HUES6 (cell line): ENCODE results near the gene CBLC.
"Not testable (repeated sequence)": the region's sequence is repeated elsewhere in the genome, so short reads cannot be mapped to it uniquely, and the experiment has no call there.

ENCODE experiments used
- H3K27ac ChIP-seq: 2 replicates; pipeline ENCODE4 v1.7.0; 2013; ENCODE audit warnings: low read depth, mild to moderate bottlenecking, low read length, inconsistent platforms
- H3K27me3 ChIP-seq: 2 replicates; pipeline ENCODE4 v1.6.1; 2013; ENCODE audit warnings: low read length; ENCODE audit not compliant: control insufficient read depth, insufficient read depth
- H3K36me3 ChIP-seq: 2 replicates; pipeline ENCODE4 v1.6.1; 2013; ENCODE audit warnings: low read length; ENCODE audit not compliant: control insufficient read depth, insufficient read depth
- H3K4me1 ChIP-seq: 2 replicates; pipeline ENCODE4 v1.6.1; 2013; ENCODE audit warnings: low read length; ENCODE audit not compliant: control insufficient read depth, insufficient read depth
- H3K4me3 ChIP-seq: 2 replicates; pipeline ENCODE4 v1.5.1; 2013; ENCODE audit warnings: low read depth, low read length
- H3K9ac ChIP-seq: one replicate; pipeline ENCODE4 v1.6.1; 2013; ENCODE audit warnings: mild to moderate bottlenecking, low read length
- H3K9me3 ChIP-seq: 2 replicates; pipeline ENCODE4 v1.6.1; 2013; ENCODE audit warnings: low read depth, low read length; ENCODE audit not compliant: control insufficient read depth, insufficient read depth

CBLC gene

GRCh38 chr19:44770550-44771257, 7.0 kb upstream of the CBLC start:
- Histone ChIP-seq H3K27me3 (no peaks in the 10 kb centered on the region), H3K27ac (no peak overlapping the region), H3K9me3 (peaks cover 9% of the 10 kb centered on the region), H3K4me3 (no peak overlapping the region), H3K9ac (no peak overlapping the region), H3K36me3 (no peaks in the 10 kb centered on the region), H3K4me1 (0 out of 2 replicates have a peak, but pooled peaks cover 3% of the 10 kb centered on the region)

DNA sequence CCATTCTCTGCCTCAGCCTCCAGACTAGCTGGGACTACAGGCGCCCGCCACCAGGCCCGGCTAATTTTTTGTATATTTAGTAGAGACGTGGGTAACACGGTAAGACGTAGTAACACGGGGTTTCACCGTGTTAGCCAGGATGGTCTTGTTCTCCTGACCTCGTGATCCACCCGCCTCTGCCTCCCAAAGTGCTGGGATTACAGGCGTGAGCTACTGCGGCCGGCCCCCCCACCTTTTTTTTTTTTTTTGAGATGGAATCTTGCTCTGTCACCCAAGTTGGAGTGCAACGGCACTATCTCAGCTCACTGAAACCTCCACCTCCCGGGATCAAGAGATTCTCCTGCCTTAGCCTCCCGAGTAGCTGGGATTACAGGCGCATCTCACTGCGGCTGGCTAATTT, 5.5 kb upstream of the CBLC start:
- not testable (repeated sequence) for H3K4me1 ChIP-seq, H3K9ac ChIP-seq, H3K27me3 ChIP-seq, H3K27ac ChIP-seq, H3K4me3 ChIP-seq, H3K36me3 ChIP-seq, H3K9me3 ChIP-seq

GRCh38 chr19:44772959-44773358, 4.7 kb upstream of the CBLC start:
- no peak overlapping the region for H3K9ac ChIP-seq
- H3K9me3 ChIP-seq = peaks cover 6% of the 10 kb centered on the region
- H3K27me3 ChIP-seq = no peaks in the 10 kb centered on the region
- no peaks in the 10 kb centered on the region for H3K36me3 ChIP-seq
- no peak overlapping the region for H3K27ac ChIP-seq
- no peak overlapping the region for H3K4me3 ChIP-seq
- H3K4me1 ChIP-seq = peaks cover 9% of the 10 kb centered on the region; the same call in 1 of the 2 replicates

DNA sequence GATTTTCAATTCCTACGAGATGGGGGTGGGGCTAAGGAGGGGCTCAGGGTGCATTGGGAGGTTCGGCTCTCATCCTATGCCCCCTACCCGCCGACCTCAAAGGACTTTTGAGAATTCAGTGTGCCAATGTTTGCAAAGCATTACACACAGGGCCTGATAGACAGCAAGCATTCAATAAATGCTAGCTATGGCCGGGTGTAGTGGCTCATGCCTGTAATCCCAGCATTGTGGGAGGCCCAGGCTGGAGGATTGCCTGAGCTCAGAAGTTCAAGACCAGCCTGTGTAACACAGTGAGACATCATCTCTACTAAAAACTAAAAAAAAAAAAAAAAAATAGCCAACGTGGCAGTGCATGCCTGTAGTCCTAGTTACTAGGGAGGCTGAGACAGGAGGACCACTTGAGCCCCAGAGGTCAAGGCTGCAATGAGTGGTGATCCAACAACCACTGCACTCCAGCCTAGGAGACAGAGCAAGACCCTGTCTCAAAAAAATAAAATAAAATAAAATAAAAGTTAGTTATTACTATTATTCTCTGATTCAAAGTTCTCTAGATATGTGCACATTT, 1.9 kb upstream of the CBLC start:
- no peaks in the 10 kb centered on the region for H3K36me3 ChIP-seq
- no peaks in the 10 kb centered on the region for H3K9me3 ChIP-seq
- no peak overlapping the region for H3K27ac ChIP-seq
- no peak overlapping the region for H3K4me3 ChIP-seq
- H3K4me1 ChIP-seq = peaks cover 9% of the 10 kb centered on the region; the same call in 1 of the 2 replicates
- no peaks in the 10 kb centered on the region for H3K27me3 ChIP-seq
- no peak overlapping the region for H3K9ac ChIP-seq

DNA sequence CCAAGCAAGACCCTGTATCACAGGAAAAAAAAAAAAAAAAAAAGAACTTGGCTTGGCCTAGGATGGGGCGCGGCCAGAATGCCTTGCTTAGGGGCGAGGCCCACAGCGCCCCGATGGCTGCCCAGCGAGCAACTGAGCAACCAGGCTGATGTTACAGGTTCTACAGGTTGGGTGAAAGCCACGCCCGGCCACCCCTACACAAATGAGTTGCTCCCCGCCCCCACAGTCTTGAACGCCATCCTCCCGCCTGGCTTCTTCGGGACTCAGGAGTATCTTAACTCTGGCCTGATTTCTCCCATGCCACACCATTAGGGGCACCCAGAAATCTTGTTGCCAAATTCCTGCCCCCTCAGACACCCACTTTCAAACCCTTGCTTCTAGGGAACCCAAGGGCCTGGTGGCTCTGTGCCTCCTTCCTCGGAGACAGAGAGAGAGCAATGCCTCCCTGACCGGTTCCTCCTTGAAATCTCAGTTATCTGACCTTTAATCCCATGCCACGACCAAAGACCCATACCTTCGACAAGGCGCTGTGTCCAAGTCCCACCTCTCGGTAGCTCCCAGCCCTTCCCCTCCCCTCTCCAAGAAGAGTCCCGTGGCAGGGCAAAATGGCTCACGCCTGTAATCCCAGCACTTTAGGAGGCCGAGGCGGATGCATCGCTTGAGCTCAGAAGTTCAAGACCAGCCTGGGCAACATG, 1.1 kb upstream of the CBLC start:
- H3K27me3 ChIP-seq = no peaks in the 10 kb centered on the region
- peaks cover 6% of the 10 kb centered on the region; the same call in 1 of the 2 replicates for H3K4me1 ChIP-seq
- no peak overlapping the region for H3K4me3 ChIP-seq
- H3K9ac ChIP-seq = no peak overlapping the region
- no peaks in the 10 kb centered on the region for H3K9me3 ChIP-seq
- H3K27ac ChIP-seq = no peak overlapping the region
- H3K36me3 ChIP-seq = no peaks in the 10 kb centered on the region

DNA sequence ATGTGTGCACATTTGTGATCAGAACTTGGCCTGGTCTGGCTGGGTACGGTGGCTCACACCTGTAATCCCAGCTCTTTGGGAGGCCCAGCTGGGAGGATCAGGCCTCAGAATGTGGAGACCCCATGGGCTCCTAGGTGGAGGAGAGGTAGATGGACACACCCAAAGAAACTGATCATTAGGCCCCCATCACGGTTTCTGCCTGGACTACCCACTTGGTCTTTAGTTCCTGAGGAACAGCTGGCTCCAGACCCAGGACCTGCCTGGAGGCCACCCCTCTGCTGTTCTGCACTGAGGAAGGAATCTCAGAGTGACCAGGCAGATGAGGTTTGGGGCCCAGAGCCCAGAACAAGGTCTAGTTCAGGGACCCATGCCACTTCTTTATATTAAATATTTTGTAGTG, 1.5 kb downstream of the CBLC start:
- Histone ChIP-seq H3K27ac (no peak overlapping the region), H3K36me3 (no peaks in the 10 kb centered on the region), H3K4me3 (no peak overlapping the region), H3K27me3 (no peaks in the 10 kb centered on the region), H3K9me3 (no peaks in the 10 kb centered on the region), H3K4me1 (peaks cover 6% of the 10 kb centered on the region; the same call in 1 of the 2 replicates), H3K9ac (no peak overlapping the region)

- not testable (repeated sequence) for H3K4me1 ChIP-seq, H3K36me3 ChIP-seq, H3K4me3 ChIP-seq, H3K27me3 ChIP-seq, H3K9me3 ChIP-seq, H3K9ac ChIP-seq, H3K27ac ChIP-seq
Measured at GRCh38 chr19:44781694-44782093, 4.0 kb downstream of the CBLC start.

DNA sequence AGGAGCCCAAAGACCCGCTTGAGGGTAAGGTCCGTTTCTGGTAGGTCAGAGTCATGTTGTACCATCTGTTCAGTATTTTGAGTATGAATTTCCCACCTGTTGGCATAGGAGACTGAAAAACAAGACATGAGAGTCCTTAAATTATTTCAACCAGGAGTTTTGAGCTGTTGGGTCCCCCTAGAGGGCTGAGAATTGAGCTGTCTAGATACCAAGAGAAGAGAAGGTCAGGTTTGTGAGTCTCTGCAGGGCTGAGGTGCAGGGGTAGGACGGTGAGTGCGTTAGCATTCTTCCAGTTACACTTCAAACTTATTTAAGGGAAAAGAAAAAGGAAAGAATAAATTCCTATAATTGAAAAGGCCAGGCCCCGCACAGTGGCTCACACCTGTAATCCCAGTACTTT, 5.0 kb downstream of the CBLC start:
- no peaks in the 10 kb centered on the region for H3K4me1 ChIP-seq
- no peak overlapping the region for H3K27ac ChIP-seq
- H3K27me3 ChIP-seq = no peaks in the 10 kb centered on the region
- H3K4me3 ChIP-seq = no peak overlapping the region
- no peaks in the 10 kb centered on the region for H3K9me3 ChIP-seq
- H3K36me3 ChIP-seq = peaks cover 9% of the 10 kb centered on the region
- H3K9ac ChIP-seq = no peak overlapping the region

GRCh38 chr19:44783545-44783944, 5.9 kb downstream of the CBLC start:
- Histone ChIP-seq H3K27ac (no peak overlapping the region), H3K27me3 (no peaks in the 10 kb centered on the region), H3K9ac (no peak overlapping the region), H3K4me3 (no peak overlapping the region), H3K9me3 (no peaks in the 10 kb centered on the region), H3K4me1 (no peaks in the 10 kb centered on the region), H3K36me3 (peaks cover 9% of the 10 kb centered on the region)

GRCh38 chr19:44785271-44785670, 7.6 kb downstream of the CBLC start:
- H3K4me3 ChIP-seq = no peak overlapping the region
- H3K9ac ChIP-seq = no peak overlapping the region
- no peak overlapping the region for H3K27ac ChIP-seq
- no peaks in the 10 kb centered on the region for H3K4me1 ChIP-seq
- peaks cover 13% of the 10 kb centered on the region for H3K36me3 ChIP-seq
- no peaks in the 10 kb centered on the region for H3K27me3 ChIP-seq
- H3K9me3 ChIP-seq = no peaks in the 10 kb centered on the region

DNA sequence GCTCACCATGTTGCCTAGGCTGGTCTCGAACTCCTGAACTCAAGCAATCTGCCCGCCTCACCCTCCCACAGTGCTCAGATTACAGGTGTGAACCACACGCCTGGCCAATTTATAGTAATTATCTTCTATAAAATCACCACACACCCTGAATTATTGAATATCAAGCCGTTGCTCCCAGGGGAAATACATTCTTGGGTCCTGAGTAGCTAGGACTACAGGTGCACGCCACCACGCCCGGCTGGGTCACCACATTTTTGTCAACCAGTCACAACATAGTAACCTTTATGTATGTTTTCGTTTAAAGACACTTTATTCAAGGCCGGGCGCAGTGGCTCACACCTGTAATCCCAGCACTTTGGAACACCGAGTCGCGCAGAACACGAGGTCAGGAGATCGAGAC, 8.3 kb downstream of the CBLC start:
- Histone ChIP-seq H3K27me3 (no peaks in the 10 kb centered on the region), H3K4me3 (no peak overlapping the region), H3K9ac (no peak overlapping the region), H3K9me3 (no peaks in the 10 kb centered on the region), H3K36me3 (peaks cover 13% of the 10 kb centered on the region), H3K4me1 (no peaks in the 10 kb centered on the region), H3K27ac (no peak overlapping the region)
